Measurements from ENCODE around the gene PITRM1.

PITRM1 gene

DNA sequence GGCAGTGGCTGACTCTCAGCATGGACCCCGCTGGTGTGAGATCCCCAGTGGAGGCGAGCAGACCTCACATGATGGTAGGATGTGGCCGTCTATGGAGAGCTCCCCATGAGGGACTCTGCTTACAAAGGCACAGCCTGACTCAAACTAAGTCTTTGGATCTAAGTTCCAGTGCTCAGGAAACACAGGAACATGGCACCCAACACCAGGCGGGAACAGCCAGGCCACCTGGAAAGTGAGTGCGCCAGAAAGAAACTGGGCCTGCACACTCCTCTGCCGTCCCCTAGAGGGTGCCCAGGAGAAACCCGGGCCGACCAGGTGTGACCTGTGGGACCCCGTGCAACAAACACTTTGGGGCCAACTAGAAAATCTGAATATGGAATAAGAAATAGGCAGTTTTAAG lies 10.0 kb downstream of the PITRM1 start:
- ATAC-seq: no peak
- H3K36me3 Mint-ChIP-seq: peaks cover 100% of the 10 kb centered on the region
- DNase-seq (ENCODE audit: low spot score in 2 of 2): no peak
- H3K9me3 Mint-ChIP-seq: no peaks in the 10 kb centered on the region
- no peak overlapping the region for H3K27ac Mint-ChIP-seq
- peaks cover under 1% of the 10 kb centered on the region for H3K4me1 Mint-ChIP-seq
- H3K4me3 Mint-ChIP-seq: no peak overlapping the region

DNA sequence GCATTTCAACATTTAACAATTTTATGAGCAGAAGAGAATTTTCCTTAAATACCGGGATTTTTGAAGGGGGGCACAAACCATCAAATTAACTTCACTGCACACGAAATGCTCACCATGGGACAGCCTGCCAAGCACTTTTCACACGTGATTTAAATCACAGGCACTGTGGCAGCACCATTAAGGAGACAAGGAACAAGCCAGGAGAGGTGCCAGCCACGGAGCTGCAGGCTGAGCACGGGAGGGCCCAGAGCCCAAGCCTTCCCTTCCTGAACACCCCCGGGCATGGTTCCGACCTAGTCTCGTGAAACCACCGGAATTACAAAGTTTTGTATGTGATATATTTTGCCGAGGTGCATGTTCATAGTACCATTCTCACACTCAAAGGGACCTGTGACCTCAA lies 13.4 kb downstream of the PITRM1 start:
- Mint-ChIP-seq H3K9me3 (no peaks in the 10 kb centered on the region), H3K4me1 (peaks cover 8% of the 10 kb centered on the region), H3K36me3 (peaks cover 100% of the 10 kb centered on the region), H3K27ac (no peak overlapping the region), H3K4me3 (no peak overlapping the region)
- no peak for DNase-seq (ENCODE audit: low spot score in 2 of 2)
- ATAC-seq: no peak

DNA sequence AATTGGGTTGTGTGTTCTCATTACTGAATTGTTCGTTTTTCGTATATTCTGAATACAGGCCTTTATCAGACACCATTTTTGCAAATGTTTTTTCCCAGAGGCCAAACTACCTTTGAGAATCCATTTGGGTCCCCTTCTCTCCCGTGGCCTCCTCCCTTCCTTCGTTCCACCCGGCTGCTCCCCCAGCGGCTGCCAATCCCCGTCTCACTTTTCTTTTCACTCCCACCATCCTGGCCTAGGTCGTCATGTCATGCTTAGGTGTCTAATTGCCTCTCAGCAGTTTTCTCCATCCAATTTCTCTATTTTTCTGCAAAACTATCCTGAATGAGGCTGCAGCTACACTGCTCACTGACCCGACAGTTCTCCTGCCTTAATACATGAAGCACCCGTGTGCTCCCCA lies 17.9 kb downstream of the PITRM1 start:
- H3K36me3 Mint-ChIP-seq: peaks cover 100% of the 10 kb centered on the region
- peak overlapping the region; percentile 15 for H3K27ac Mint-ChIP-seq
- H3K4me1 Mint-ChIP-seq: peaks cover 20% of the 10 kb centered on the region
- H3K9me3 Mint-ChIP-seq: no peaks in the 10 kb centered on the region
- ATAC-seq (no peak), DNase-seq (ENCODE audit: low spot score in 2 of 2) (no peak)
- H3K4me3 Mint-ChIP-seq: no peak overlapping the region

DNA sequence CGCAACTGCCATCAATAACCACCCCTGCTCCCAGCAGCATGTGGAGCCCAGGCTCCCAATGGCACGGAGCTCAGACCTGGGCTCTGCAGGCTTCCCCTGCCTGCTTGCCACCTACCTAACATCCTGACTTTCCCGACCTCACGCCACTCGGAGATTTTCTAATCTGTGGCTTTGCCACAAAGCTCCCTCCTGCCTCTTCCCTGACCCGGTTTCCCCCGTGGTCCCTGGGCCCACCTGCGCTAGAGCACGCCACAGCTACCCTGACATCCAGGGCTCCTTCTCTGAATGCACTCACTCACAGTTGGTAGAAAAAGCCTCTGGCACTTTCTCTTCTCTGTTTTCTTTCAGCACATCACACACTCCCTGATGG lies 20.0 kb downstream of the PITRM1 start:
- peak overlapping the region; percentile 90 for H3K27ac Mint-ChIP-seq
- no peak for DNase-seq (ENCODE audit: low spot score in 2 of 2)
- H3K36me3 Mint-ChIP-seq: peaks cover 100% of the 10 kb centered on the region
- H3K9me3 Mint-ChIP-seq: no peaks in the 10 kb centered on the region
- no peak for ATAC-seq
- H3K4me1 Mint-ChIP-seq: peaks cover 20% of the 10 kb centered on the region
- H3K4me3 Mint-ChIP-seq: no peak overlapping the region

DNA sequence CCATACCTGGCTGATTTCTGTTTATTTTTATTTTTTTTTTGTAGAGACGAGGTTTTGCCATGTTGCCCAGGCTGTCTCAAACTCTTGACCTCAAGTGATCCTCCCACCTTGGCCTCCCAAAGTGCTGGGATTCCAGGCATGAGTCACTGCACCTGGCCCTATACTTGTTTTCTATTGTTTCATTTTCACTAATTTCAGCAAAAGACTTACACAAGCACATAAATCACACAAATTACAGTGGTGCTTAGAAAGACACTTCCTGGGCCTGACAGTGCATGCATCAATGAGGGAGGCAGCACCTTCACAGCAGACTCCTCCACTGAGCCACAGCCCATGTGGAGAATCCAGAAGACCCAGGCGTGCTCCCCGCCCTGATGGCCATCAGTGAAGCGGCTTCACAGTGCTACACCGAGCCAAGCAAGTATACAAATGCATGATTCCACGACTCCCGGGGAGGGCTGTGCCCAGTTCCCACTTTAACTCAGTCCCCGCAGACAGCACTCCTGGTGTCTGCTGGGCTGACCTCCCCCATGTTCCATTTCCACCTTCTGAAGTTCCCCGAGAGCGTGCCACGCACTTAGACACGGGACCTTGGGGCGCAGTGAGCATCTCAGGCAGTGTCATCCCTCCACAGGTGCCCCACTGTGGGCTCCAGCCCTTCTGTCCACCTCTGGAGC lies 20.6 kb downstream of the PITRM1 start:
- Mint-ChIP-seq H3K9me3 (no peaks in the 10 kb centered on the region), H3K27ac (peak overlapping the region; percentile 90), H3K4me3 (no peak overlapping the region), H3K4me1 (peaks cover 20% of the 10 kb centered on the region), H3K36me3 (peaks cover 100% of the 10 kb centered on the region)
- ATAC-seq (no peak), DNase-seq (ENCODE audit: low spot score in 2 of 2) (no peak)

DNA sequence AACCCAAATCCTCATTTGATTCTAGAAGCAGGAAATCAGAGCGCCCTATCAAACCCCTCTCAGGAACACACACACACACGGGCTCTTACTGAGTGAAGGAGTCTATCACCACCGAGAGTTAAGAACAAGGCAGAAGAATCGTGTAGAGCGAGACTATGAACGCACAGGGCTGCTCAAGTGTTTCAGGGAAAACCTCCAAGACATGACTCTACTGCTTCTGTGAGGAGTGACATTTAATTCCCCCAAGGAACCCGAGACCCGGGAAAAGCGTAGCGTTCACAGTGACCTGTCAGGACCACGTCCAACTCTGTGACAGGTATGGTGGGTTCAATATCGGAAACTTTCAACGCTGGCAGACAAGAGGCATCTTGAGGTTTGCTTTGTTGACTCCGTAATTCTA lies 21.6 kb downstream of the PITRM1 start:
- H3K4me1 Mint-ChIP-seq: peaks cover 20% of the 10 kb centered on the region
- no peak overlapping the region for H3K4me3 Mint-ChIP-seq
- ATAC-seq (no peak), DNase-seq (ENCODE audit: low spot score in 2 of 2) (no peak)
- no peak overlapping the region for H3K27ac Mint-ChIP-seq
- no peaks in the 10 kb centered on the region for H3K9me3 Mint-ChIP-seq
- peaks cover 100% of the 10 kb centered on the region for H3K36me3 Mint-ChIP-seq

DNA sequence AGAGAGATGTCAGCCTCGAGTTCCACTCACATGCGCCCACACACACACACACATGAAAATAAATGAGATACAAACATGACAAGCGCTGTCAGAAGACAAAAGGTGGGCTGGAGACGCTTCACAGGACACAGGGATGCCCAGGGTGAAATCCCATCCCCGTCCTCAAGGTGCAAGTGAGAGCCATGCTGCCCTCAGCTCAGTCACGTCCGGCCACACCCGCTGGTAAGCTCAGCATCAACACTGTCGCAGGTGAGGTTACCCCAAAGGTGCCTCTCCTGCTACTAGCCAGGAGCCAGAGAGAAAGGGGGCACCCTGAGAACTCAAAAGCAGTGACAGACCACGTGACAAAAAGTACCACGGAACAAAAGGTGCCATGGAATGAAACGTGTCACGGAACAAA lies 22.2 kb downstream of the PITRM1 start:
- DNase-seq (ENCODE audit: low spot score in 2 of 2): no peak
- Mint-ChIP-seq H3K36me3 (peaks cover 100% of the 10 kb centered on the region), H3K27ac (peak overlapping the region; percentile 64), H3K4me1 (peaks cover 20% of the 10 kb centered on the region), H3K9me3 (no peaks in the 10 kb centered on the region), H3K4me3 (no peak overlapping the region)
- ATAC-seq: no peak

DNA sequence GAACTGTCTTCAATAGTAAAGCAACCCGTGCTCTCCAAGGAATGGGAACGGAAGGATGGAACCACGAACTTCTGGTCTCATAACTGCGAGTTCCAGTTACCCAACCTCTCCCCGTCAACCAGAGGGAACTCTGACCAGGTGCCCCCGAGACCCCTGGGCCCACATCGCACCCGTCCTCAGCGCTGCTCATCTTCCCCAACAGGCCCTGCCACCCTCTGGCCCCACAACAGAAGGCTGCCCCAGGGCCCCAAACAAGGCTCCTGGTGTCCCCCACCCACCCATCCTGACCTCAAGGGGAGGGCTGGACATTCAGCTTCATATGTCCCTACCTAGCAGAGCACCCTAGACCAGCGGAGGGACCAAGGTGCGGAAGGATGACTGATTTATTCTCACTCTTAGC lies 22.7 kb downstream of the PITRM1 start:
- DNase-seq (ENCODE audit: low spot score in 2 of 2): no peak
- Mint-ChIP-seq H3K4me3 (no peak overlapping the region), H3K27ac (peak overlapping the region; percentile 64), H3K36me3 (peaks cover 100% of the 10 kb centered on the region), H3K4me1 (peaks cover 17% of the 10 kb centered on the region), H3K9me3 (no peaks in the 10 kb centered on the region)
- no peak for ATAC-seq

DNA sequence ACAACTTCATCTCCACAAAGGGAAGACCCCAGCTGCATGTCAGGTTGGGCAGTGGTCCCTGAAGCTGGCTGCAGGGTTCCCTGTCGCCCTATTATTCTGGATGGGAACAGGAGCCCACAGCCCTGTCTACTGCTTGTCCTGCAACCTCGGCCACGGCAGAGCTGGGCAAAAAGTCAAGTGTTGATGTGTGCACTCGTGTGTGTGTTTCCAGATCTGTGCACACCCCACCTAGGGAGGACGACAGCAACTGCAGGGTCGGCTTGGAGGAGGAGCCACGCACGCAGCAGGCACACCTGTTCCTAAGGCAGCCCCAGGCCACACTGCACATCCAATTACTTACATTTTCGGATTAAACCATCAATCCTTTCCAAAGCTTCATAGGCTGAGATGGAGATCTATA lies 23.6 kb downstream of the PITRM1 start:
- no peak for ATAC-seq
- no peak for DNase-seq (ENCODE audit: low spot score in 2 of 2)
- no peak overlapping the region for H3K27ac Mint-ChIP-seq
- peaks cover 100% of the 10 kb centered on the region for H3K36me3 Mint-ChIP-seq
- no peak overlapping the region for H3K4me3 Mint-ChIP-seq
- peaks cover 12% of the 10 kb centered on the region for H3K4me1 Mint-ChIP-seq
- no peaks in the 10 kb centered on the region for H3K9me3 Mint-ChIP-seq

DNA sequence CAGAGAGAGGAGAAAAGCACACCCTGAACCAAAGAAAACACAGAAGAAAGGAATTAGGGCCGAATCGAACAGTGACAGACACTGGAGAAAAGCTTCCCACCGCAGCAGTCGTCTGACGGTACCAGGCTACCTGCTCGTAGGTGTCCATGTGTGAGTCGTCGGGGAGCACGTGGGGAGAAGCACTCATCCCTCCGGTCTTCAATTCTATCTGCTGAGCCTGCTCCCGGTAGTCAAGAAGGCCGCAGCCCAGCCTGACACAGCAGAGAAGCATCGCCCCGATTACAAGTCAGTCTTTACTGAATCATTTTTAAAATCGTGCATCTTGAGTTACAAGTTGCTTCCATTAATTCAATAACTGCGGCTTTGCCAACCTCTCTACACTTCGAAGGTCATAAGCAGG lies 24.5 kb downstream of the PITRM1 start:
- ATAC-seq (no peak), DNase-seq (ENCODE audit: low spot score in 2 of 2) (no peak)
- no peak overlapping the region for H3K4me3 Mint-ChIP-seq
- peaks cover 100% of the 10 kb centered on the region for H3K36me3 Mint-ChIP-seq
- peaks cover 11% of the 10 kb centered on the region for H3K4me1 Mint-ChIP-seq
- no peak overlapping the region for H3K27ac Mint-ChIP-seq
- no peaks in the 10 kb centered on the region for H3K9me3 Mint-ChIP-seq

DNA sequence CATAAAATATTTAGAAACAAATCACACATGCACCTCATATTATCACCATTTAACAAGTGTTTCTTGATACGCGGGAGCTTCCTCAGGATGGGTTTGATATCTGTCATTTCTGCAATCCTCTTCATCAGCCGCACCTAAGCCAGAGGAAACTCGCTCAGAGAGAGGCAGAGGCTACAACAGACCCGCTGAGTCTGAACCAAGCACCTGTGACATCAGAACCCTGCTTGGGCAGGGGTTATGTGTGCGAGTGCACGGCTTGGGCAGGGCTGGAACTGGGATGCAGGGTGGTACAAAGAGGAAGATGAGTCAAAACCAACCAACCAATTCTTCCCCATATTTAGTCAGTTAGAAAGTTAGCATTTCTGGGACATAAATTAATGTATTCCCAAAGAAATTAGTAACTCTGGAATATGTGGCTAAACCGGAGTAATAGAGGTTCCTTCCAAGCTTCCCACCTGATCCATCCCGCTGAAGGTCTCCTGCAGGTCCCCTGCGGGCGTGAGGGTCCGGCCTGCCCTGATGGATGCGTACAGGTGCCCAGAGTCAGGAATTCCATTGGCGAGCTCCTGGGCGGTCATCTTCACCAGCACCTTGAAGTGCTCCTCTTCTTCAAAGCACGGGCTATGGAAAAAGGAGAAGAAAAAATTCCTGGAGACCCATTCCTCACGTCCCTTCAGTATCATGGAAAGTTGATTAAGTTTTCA lies 25.3 kb downstream of the PITRM1 start:
- ATAC-seq: no peak
- H3K36me3 Mint-ChIP-seq: peaks cover 100% of the 10 kb centered on the region
- peaks cover 3% of the 10 kb centered on the region for H3K4me1 Mint-ChIP-seq
- H3K9me3 Mint-ChIP-seq: no peaks in the 10 kb centered on the region
- no peak overlapping the region for H3K4me3 Mint-ChIP-seq
- no peak overlapping the region for H3K27ac Mint-ChIP-seq
- DNase-seq (ENCODE audit: low spot score in 2 of 2): no peak

DNA sequence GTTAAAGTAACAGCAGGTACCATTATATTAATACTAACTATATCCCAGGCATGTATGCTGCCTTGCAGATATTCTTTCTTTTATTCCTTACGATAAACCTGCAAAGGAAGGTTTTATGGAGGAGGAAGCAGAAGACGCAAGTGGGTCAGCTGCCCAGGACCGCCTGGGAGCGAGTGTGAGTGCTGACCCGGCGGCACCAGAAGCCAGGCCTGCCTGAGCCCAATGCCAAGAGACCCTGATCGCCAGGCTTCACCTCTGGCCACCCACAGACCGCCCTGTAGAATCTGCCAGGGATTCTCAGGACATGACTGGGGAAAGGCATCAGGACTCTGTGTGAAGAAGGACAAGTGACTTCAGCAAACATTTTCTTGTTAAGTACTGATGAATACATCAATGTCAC lies 26.3 kb downstream of the PITRM1 start:
- no peak for DNase-seq (ENCODE audit: low spot score in 2 of 2)
- Mint-ChIP-seq H3K4me3 (no peak overlapping the region), H3K4me1 (no peaks in the 10 kb centered on the region), H3K27ac (peak overlapping the region; percentile 26), H3K36me3 (peaks cover 100% of the 10 kb centered on the region), H3K9me3 (no peaks in the 10 kb centered on the region)
- no peak for ATAC-seq

DNA sequence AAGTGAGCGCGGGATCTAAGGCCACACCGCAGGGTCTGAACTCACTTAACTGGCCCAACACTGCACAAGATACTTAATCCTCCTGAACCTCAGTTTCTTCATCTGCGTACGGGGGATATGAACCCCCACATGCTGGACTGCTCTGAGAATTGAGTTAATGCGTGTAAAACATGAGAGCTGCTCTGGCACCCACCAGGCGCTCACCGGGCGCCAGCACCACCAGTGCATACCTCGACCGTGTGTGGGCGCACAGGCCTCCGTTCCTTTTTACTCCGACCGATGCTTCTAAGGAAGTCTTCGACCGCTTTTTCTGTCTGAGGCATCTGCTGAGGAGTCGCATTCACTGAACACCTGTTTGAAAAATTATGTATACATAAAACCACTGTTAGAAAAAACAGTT lies 27.2 kb downstream of the PITRM1 start:
- H3K27ac Mint-ChIP-seq: no peak overlapping the region
- DNase-seq (ENCODE audit: low spot score in 2 of 2) (no peak), ATAC-seq (no peak)
- no peaks in the 10 kb centered on the region for H3K4me1 Mint-ChIP-seq
- no peak overlapping the region for H3K4me3 Mint-ChIP-seq
- H3K9me3 Mint-ChIP-seq: no peaks in the 10 kb centered on the region
- H3K36me3 Mint-ChIP-seq: peaks cover 100% of the 10 kb centered on the region

DNA sequence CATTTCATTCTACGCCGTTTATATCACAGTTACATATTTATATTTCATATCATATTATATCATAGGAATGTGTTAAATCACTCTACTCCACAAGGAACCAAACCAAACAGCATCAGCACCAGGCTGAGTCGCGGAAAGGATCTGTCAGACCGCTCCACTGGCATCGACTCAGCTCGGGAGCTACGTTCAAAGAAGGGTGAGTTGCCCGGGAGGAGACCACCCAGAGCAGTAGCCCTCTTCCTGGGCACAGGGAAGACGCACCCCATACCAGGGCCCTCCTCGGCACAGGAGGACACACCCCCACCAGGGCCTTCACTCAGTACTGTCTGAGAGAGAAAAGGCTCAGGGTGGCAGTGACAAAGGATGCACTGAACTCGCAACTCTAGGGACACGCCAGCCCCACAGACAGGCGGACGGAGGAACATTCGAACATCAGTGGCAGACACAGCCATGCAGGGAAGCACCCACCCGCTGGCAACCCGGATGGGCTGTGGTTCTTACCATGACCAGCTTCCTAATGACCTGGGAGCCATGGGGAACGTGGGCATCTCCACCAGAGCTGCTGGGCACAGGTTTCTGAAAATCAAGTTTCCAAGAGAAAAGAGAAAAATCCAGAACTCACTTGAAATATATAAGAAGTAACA lies 28.7 kb downstream of the PITRM1 start:
- H3K27ac Mint-ChIP-seq: no peak overlapping the region
- ATAC-seq: no peak
- H3K36me3 Mint-ChIP-seq: peaks cover 100% of the 10 kb centered on the region
- DNase-seq (ENCODE audit: low spot score in 2 of 2): no peak
- no peaks in the 10 kb centered on the region for H3K9me3 Mint-ChIP-seq
- no peaks in the 10 kb centered on the region for H3K4me1 Mint-ChIP-seq
- no peak overlapping the region for H3K4me3 Mint-ChIP-seq

DNA sequence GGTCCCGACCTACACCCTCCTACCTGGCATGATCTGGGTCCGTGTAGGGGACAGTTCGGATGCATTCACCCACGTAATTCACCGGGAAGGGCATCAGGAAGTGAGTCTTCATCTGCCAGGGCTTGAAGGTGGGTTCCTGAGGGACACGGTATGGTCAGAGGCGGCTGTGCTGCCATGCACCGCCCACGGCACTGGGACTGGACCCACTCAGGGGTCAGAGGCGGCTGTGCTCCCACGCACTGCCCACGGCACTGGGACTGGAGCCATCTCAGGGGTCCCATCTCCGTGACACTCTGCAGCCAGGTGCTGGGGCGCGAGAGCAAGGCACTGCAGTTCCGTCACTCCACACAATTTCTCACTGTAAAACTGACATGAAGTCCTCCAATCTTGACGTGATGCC lies 29.2 kb downstream of the PITRM1 start:
- no peaks in the 10 kb centered on the region for H3K4me1 Mint-ChIP-seq
- ATAC-seq (no peak), DNase-seq (ENCODE audit: low spot score in 2 of 2) (no peak)
- H3K36me3 Mint-ChIP-seq: peaks cover 100% of the 10 kb centered on the region
- no peak overlapping the region for H3K4me3 Mint-ChIP-seq
- peak overlapping the region; percentile 26 for H3K27ac Mint-ChIP-seq
- H3K9me3 Mint-ChIP-seq: no peaks in the 10 kb centered on the region

All from stimulated activated effector memory CD8-positive, alpha-beta T cell treated with anti-CD3 and anti-CD28 coated beads, Interleukin-12 subunit alpha, Interleukin-12 subunit beta, amount 100 ng/mL, for 72 hours (primary cell).